ENCODE results near the gene TTPAL. TPM values are rescaled to one million over a fixed set of nuclear protein-coding genes. Genes with fewer than 3 reads are reported as not detected.
A peak's percentile ranks its signal among the peaks of the same experiment; 100 is the strongest.

The TTPAL gene
- total and polyA plus RNA-seq, 2 donors (not counting 1 experiment from before 2014, with no cell fraction given): 11.9 to 12.6 TPM

DNA sequence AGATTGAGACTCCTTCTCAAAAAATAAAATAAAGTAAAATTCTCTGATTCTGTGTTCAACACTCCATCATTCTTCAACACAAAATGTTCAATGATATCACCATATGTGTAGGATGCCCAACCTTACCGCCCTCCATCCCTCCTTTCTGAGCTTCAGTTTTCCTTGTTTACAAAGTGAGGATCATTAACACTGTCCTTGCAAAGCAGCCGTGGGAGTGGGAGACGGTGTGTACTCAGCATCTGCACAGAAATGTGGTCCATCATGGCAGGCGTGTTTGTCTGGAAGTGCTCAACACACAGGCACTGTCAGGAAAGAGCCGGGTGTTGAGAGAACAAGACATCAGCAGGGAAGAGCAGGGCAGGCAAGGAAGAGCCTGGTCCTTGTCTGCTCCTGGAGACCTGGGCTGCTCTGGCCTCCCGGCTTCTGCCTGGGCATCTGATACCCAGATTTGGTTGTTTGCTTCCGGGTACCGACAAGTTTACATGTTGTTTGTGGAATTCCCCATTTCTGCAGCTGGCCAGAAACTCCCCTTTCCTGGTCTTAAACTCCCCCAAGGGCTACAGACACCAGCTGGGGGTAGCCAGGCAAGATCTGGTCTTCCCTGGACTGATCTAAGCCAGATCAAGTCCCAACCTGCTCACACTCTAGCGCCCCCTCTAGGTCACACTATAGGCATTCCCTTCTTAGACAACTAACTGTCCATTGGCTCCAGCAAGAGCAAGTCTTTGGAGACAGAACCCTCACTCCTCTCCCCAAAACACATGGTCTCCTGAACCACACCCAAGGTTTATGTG, 26.7 kb upstream of the TTPAL start:
- Histone ChIP-seq H3K27ac (ENCODE audit: insufficient read depth, low read length) (no peak overlapping the region), H3K4me3 (replicated peaks in 1 of 4; ENCODE audit: control extremely low read depth in 1 of 4, insufficient read depth in 1 of 4, low read depth in 3 of 4, low read length in 4 of 4) (no peak overlapping the region), H3K36me3 (ENCODE audit: control insufficient read depth, insufficient read depth, low read length) (no peaks in the 10 kb centered on the region), H3K9ac (ENCODE audit: insufficient read depth, low read length) (no peak overlapping the region), H2AFZ (ENCODE audit: low read length) (no peak overlapping the region), H3K79me2 (ENCODE audit: control insufficient read depth, insufficient read depth, low read length) (no peaks in the 10 kb centered on the region), H3K27me3 (ENCODE audit: control insufficient read depth, insufficient read depth, low read length) (peaks cover 4% of the 10 kb centered on the region), H3K9me3 (ENCODE audit: control insufficient read depth, insufficient read depth, low read depth, low read length) (no peaks in the 10 kb centered on the region), H3K4me1 (ENCODE audit: control insufficient read depth, extremely low read depth, insufficient read depth, low read length) (no peaks in the 10 kb centered on the region), H4K20me1 (ENCODE audit: control insufficient read depth, extremely low read depth, insufficient read depth, low read length) (no peaks in the 10 kb centered on the region), H3K4me2 (ENCODE audit: extremely low read depth, insufficient read depth, low read length) (no peak overlapping the region)
- TF ChIP-seq, protein P1, sequence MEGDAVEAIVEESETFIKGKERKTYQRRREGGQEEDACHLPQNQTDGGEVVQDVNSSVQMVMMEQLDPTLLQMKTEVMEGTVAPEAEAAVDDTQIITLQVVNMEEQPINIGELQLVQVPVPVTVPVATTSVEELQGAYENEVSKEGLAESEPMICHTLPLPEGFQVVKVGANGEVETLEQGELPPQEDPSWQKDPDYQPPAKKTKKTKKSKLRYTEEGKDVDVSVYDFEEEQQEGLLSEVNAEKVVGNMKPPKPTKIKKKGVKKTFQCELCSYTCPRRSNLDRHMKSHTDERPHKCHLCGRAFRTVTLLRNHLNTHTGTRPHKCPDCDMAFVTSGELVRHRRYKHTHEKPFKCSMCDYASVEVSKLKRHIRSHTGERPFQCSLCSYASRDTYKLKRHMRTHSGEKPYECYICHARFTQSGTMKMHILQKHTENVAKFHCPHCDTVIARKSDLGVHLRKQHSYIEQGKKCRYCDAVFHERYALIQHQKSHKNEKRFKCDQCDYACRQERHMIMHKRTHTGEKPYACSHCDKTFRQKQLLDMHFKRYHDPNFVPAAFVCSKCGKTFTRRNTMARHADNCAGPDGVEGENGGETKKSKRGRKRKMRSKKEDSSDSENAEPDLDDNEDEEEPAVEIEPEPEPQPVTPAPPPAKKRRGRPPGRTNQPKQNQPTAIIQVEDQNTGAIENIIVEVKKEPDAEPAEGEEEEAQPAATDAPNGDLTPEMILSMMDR (conservative IDR thresholded peaks at IDR 0.05 in 1 of 2, IDR thresholded peaks at IDR 0.05 in 1 of 2; ENCODE audit: low read depth in 1 of 2, low read length in 2 of 2): peak in 1 of 2 donors; percentile 23
- no peak for TF ChIP-seq EZH2 (IDR thresholded peaks at IDR 0.05; ENCODE audit: low read length, missing control alignments)
- no peak for DNase-seq (ENCODE audit: low read depth in 2 of 2)

DNA sequence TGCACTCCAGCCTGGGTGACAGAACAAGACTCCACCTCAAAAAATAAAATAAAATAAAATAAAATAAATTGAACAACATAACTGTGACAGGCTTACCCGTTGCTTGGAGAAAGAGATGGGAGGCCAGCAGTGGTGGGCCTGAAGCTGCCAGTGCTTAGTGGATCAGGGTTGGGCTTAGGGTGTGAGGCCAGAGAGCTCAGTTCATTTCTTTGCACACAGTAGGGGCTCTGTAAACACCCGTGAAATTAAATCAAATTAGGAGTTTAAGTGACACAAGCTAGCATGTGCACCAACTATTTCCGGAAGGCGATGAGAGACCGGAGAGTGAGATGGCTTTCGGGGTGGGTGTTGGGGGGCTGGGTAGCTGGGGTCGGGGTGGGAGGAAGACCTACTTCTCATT, 25.8 kb upstream of the TTPAL start:
- H4K20me1 ChIP-seq (ENCODE audit: control insufficient read depth, extremely low read depth, insufficient read depth, low read length): no peaks in the 10 kb centered on the region
- no peak overlapping the region for H2AFZ ChIP-seq (ENCODE audit: low read length)
- no peaks in the 10 kb centered on the region for H3K79me2 ChIP-seq (ENCODE audit: control insufficient read depth, insufficient read depth, low read length)
- no peak overlapping the region for H3K27ac ChIP-seq (ENCODE audit: insufficient read depth, low read length)
- H3K4me3 ChIP-seq (replicated peaks in 1 of 4; ENCODE audit: control extremely low read depth in 1 of 4, insufficient read depth in 1 of 4, low read depth in 3 of 4, low read length in 4 of 4): no peak overlapping the region
- H3K4me2 ChIP-seq (ENCODE audit: extremely low read depth, insufficient read depth, low read length): no peak overlapping the region
- H3K9ac ChIP-seq (ENCODE audit: insufficient read depth, low read length): no peak overlapping the region
- H3K4me1 ChIP-seq (ENCODE audit: control insufficient read depth, extremely low read depth, insufficient read depth, low read length): no peaks in the 10 kb centered on the region
- TF ChIP-seq EZH2 (IDR thresholded peaks at IDR 0.05; ENCODE audit: low read length, missing control alignments): no peak
- TF ChIP-seq, protein P1 (conservative IDR thresholded peaks at IDR 0.05 in 1 of 2, IDR thresholded peaks at IDR 0.05 in 1 of 2; ENCODE audit: low read depth in 1 of 2, low read length in 2 of 2): no peak
- H3K9me3 ChIP-seq (ENCODE audit: control insufficient read depth, insufficient read depth, low read depth, low read length): no peaks in the 10 kb centered on the region
- no peak for DNase-seq (ENCODE audit: low read depth in 2 of 2)
- no peaks in the 10 kb centered on the region for H3K36me3 ChIP-seq (ENCODE audit: control insufficient read depth, insufficient read depth, low read length)
- peaks cover 4% of the 10 kb centered on the region for H3K27me3 ChIP-seq (ENCODE audit: control insufficient read depth, insufficient read depth, low read length)

DNA sequence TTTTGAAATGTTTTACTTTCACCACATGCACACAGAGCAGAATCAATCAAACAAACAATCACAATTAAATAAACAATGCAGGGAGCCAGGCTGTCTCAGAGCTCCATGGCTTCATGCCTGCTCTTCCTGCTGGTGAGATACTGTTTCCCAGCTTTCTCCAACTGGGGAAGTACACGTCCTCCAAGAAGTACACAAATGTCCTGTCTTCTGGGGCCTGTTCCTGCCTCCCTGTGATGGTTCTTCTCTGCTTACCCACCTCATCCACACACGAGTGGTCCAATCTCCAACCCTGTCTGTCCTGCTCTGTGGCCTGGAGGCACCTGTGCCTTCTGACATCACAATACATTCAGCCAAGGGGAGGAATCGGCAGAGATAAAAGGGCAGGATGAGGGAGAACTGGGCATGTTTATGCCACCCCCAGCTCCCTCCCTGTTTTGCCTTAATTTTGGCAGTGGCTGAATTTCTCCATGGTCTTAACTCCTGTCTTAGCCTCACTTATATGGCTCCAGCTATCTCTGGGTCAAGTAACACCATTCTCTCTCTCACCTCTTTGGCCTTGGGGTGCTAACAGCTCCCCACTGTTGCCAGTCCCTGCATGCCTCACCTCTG, 25.3 kb upstream of the TTPAL start:
- H3K27me3 ChIP-seq (ENCODE audit: control insufficient read depth, insufficient read depth, low read length): peaks cover 4% of the 10 kb centered on the region
- H3K4me2 ChIP-seq (ENCODE audit: extremely low read depth, insufficient read depth, low read length): no peak overlapping the region
- H2AFZ ChIP-seq (ENCODE audit: low read length): no peak overlapping the region
- peak in 1 of 2 donors; percentile 58 for DNase-seq (ENCODE audit: low read depth in 2 of 2)
- H3K9ac ChIP-seq (ENCODE audit: insufficient read depth, low read length): no peak overlapping the region
- no peaks in the 10 kb centered on the region for H4K20me1 ChIP-seq (ENCODE audit: control insufficient read depth, extremely low read depth, insufficient read depth, low read length)
- TF ChIP-seq, protein P1 (conservative IDR thresholded peaks at IDR 0.05 in 1 of 2, IDR thresholded peaks at IDR 0.05 in 1 of 2; ENCODE audit: low read depth in 1 of 2, low read length in 2 of 2): no peak
- TF ChIP-seq EZH2 (IDR thresholded peaks at IDR 0.05; ENCODE audit: low read length, missing control alignments): no peak
- no peak overlapping the region for H3K27ac ChIP-seq (ENCODE audit: insufficient read depth, low read length)
- no peaks in the 10 kb centered on the region for H3K36me3 ChIP-seq (ENCODE audit: control insufficient read depth, insufficient read depth, low read length)
- no peaks in the 10 kb centered on the region for H3K9me3 ChIP-seq (ENCODE audit: control insufficient read depth, insufficient read depth, low read depth, low read length)
- H3K79me2 ChIP-seq (ENCODE audit: control insufficient read depth, insufficient read depth, low read length): no peaks in the 10 kb centered on the region
- H3K4me1 ChIP-seq (ENCODE audit: control insufficient read depth, extremely low read depth, insufficient read depth, low read length): no peaks in the 10 kb centered on the region
- H3K4me3 ChIP-seq (replicated peaks in 1 of 4; ENCODE audit: control extremely low read depth in 1 of 4, insufficient read depth in 1 of 4, low read depth in 3 of 4, low read length in 4 of 4): no peak overlapping the region

All from fibroblast of lung (primary cell).